GM19324 (cell line): Measurements from ENCODE around the gene ATF7IP.

Source experiments
- ATAC-seq: cut with Tn5 transposase; IDR thresholded peaks from one replicate; pipeline ENCODE4 v1.9.1; 2021; ENCODE audit warnings: mild to moderate bottlenecking, moderate library complexity; ENCODE audit not compliant: unreplicated experiment, low FRiP score

Gene ATF7IP

DNA sequence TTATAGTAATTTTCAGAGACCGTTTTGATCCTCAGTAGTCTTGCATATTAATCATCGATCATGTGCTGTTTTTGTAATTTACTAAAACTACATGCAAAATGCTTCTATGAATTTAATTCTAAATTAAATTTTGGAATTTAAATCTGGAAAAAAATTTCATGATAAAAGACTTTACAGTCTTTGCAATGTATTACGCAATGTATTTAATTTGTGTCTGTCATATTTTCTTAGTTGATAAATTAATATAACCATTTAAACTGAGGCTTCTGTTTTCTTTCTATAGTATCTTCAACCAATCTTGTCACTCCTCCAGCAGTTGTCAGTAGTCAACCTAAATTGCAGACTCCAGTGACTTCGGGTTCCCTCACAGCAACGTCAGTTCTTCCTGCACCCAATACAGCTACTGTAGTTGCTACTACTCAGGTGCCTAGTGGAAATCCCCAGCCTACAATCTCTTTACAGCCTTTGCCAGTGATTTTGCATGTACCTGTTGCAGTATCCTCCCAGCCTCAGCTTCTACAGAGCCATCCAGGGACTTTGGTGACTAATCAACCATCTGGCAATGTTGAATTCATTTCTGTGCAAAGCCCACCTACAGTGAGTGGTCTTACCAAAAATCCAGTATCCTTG is 94.8 kb downstream of the ATF7IP start:
- no peak for ATAC-seq

GRCh38 chr12:14471497-14471896 is 106.0 kb downstream of the ATF7IP start:
- no peak for ATAC-seq

- ATAC-seq, result no peak
These were observed 108.3 kb downstream of the ATF7IP start for GRCh38 chr12:14473707-14474287.

GRCh38 chr12:14479004-14479403 is 113.5 kb downstream of the ATF7IP start:
- no peak for ATAC-seq

DNA sequence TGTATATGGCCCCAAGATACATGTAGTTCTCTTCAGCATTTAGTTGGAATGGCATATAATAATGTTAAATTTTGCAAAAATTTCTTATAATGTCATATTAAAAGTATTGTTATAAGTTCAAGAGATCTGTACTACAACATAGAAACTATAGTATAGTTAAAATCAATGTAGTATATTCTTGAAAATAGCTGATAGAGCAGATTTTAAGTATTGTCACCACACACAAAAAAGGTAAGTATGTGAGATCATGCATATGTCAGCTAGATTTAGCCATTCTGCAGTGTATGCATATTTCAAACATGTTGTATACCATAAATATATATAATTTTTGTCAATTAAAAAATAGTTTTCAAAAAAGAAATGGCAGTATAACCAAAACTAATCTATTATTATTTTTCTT is 115.7 kb downstream of the ATF7IP start:
- no peak for ATAC-seq

- no peak for ATAC-seq
These were observed 116.9 kb downstream of the ATF7IP start for GRCh38 chr12:14482361-14482760.

DNA sequence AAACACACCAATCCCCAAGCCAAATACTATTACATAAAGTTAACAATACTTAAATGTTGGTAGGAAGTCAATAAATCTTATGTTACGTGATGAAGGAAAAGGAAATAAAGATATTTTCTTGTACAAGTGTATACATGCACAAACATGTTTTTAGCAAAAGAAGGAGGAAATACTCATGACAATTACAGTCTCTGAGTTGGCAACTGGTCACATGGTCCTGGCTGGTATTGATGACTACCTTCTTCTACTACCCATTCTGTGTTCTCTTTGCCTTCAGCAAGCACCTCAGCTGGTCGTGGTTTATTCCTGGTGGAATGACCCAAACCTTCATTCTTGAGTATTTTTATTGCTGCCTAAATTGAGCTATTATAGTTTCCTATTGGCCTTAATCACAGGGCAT is 117.4 kb downstream of the ATF7IP start:
- no peak for ATAC-seq

GRCh38 chr12:14495326-14495725 is 129.8 kb downstream of the ATF7IP start:
- ATAC-seq, result no peak

DNA sequence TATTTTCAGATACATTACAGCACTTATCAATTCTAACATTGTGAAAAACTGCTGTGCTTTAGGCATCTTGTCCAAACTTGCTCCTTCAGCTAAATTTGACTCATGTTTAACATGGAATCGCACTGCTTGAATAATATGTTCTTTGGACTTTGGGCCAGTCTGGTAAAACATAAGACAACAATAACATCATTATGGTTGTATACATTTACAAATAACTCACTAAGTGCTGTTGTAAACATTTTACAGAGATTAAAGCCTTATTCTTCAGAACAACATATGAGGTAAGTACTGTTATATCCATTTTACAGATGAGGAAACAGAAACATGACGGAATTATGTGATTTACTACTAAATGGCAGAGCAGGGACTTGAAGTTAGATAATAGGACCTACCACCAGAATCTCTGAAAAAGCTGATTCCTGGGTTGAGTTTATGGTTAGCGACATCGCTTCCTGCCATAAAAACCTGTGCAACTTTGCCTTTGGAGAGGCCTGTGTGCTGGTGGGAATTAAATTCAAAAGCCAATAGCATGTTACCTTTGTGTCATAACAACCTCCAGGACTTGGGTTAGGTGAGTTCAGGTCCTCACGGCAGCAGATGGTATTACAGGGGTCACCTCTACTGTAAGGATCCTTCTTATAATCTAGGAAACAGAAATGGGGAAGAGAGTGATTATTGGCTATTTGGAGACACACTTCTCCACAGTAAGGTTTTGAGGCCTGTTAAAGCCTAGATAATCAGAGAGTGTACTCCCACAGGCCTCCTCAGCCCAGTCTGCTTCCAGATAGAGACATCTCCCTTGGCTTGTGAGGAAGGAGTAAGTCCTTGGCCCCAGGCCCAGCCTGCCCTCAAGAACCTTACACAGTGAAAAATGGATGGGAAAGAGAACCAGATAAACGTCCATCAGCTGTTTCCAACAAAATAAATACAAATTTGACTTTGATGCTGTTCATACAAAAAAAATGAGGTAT is 140.4 kb downstream of the ATF7IP start:
- no peak for ATAC-seq

DNA sequence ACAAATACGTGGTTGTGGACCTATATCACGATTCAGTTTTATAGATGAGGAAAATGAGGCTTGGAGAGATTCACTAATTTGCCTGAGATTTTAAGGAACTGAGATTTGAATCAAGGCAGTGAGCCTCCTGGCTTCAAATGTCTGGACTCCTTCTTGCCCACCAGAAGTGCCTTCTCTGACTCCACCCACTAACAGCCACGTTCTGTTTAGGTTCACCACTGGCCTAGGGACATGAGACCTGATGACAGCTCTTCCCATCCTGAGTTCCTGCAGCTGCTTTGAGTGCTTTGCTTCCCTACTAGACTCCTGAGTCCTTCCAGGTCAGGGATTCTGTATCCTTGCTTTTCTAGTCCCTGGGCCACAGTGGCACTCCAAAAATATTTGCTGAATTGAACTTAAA is 145.1 kb downstream of the ATF7IP start:
- no peak for ATAC-seq

- ATAC-seq, result no peak
These were observed 148.8 kb downstream of the ATF7IP start for GRCh38 chr12:14514154-14514842.

DNA sequence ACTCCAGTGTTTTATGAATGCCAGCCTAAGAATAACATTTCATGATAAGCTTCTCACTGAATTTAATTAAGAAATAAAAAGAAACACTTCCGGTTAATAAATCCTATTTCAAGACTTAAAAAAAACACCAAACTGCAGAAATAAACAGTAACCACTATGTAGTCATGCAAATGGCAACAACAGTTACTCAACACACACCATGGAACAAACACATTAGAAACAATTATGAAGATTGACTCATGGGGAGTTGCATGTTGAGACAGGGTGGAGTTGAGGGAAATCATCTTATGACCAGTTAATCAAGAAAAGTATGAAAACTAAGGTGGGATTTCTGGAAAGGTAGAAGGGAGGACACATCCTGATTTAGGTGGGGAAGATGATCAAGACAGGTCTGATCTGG is 149.5 kb downstream of the ATF7IP start:
- no peak for ATAC-seq

GRCh38 chr12:14521822-14522221 is 156.3 kb downstream of the ATF7IP start:
- no peak for ATAC-seq

DNA sequence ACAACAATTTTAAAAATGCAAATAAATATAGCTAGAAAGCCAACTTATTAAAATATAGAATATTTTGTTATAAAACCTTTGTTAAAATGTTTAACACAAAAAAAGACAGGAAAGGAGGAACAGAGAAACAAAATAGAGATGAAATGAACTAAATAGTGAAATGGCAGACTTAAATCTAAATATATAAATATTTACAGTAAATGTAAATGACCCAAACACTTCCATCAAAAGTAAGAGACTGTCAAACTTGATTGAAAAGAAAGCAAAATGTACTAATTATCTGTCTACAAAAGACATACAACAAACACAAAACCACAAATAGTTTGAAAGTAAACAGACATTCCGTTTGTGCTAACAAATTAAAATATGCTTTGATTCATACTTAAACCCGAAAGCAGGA is 160.5 kb downstream of the ATF7IP start:
- ATAC-seq, result no peak

DNA sequence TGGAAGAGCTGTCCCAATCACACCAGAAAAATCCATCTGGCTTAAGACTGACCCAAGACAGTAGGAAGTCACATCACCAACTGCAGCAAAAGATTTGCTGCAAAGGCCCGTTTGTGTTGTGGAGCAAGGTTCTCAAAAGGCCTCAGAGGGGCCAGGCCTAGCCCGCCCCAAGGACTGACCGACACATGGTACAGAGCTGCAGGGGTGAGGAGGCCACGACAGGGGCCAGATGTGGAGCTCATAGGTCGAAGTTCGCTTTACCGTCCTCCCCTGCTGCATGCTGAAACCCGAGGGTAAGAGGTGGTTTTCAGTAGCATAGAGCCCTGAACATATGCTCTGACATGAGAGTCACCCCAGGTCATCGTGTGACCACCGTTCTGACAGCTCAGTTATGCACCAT is 166.7 kb downstream of the ATF7IP start:
- no peak for ATAC-seq

DNA sequence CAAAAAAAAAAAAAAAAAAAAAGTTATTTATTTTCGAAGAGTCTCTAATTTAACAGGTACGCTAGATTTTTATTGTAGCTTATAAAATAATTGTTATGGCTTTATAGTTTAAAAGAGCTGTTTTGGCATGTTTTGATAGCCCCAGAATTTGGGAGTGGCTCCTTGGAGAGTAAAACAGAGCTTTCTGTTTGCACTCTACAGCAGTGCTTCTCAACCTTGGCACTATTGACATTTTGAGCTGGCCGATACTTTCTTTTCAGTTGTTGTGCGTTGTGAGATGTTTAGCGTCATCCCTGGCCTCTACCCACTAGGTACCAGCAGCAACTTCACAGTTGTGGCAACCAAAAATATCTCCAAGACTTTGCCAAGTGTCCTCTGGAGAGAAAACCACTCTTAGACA is 171.6 kb downstream of the ATF7IP start:
- no peak for ATAC-seq

GRCh38 chr12:14540801-14541462 is 175.4 kb downstream of the ATF7IP start:
- no peak for ATAC-seq

DNA sequence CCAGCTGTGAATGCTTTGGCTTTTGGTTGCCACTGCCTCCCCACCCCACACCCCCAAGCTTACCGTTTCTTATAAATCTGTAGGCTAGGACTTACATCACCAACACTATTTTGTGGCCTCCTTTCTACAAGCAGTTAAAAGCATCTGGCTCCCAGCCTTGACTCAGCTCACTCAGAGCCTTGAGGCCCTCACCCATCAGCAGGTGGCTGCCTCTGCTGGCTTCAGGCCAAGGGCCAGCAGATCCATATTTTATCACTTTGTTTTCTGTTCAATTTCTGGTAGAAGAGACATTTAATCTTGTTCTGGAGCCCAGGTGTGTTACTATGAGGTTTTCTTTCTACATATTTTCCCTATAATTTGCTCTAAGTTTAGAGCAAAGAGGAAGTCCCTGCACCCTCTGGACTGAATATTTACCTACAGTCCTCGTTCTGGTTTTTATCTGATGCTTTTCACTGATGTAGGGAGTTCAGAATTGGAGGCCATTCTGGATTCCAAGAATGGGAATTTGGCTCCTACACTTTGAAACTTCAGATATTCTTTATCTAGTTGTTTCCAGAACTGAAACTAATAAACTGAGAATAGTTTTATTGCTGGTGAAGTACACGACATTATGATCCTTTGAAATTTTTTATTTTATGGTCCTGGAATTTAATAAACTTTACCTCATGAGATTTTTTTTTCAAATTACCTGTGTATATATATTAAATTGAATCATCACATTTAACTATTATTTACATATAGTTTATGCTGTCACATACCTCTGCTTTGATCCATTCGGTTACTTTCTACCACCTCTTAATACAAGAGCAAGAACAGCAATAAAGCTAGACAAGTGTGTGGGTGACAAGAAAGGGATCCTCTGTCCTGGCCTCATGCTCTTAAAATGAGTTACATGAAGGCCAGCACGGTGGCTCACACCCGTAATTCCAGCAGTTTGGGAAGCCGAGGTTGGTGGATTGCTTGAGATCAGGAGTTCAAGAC is 180.0 kb downstream of the ATF7IP start:
- ATAC-seq, result no peak

DNA sequence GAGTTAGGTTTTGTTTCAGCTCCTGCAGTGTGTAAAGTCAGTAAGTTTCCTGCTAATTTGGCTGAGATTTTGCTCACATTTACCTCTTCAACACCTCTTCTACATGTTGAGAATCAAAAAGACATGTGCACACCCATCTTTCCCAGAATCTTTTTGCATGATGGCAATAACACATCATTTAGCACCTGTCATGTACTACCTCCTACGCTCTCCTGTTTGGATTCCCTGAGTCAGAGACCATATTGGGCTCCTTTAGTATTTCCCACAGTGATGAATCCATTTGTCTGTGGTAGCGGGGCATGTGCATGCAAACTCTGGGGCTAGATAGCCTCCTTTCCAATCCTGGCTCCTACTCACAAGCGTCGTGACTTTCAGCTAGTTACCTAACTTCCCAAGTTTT is 182.1 kb downstream of the ATF7IP start:
- no peak for ATAC-seq
